Measurements from ENCODE around the gene SNED1.

The SNED1 gene

DNA sequence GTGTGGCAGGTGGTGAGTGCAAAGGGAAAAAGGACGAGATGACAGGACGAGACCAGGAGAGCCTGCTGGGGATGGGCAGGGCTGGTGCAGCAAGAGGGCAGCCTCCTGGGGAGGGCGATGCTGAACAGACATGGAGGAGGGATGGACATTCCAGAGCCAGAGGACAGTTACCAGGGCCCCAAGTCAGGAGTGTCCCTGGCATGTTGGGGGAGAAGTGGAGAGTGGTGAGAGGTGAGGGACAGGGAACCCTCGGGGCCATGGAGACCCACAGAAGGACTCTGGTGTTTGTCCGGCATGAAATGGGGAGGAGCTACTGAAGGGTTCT is 84.6 kb downstream of the SNED1 start:
- TF ChIP-seq POLR2AphosphoS5 (IDR thresholded peaks at IDR 0.05; ENCODE audit: low read depth, low read length), result no peak
- TF ChIP-seq FOXP2 (optimal IDR thresholded peaks at IDR 0.05; ENCODE audit: borderline replicate concordance, extremely low read depth, extremely low read length, insufficient read depth), result no peak
- TF ChIP-seq, protein P1, sequence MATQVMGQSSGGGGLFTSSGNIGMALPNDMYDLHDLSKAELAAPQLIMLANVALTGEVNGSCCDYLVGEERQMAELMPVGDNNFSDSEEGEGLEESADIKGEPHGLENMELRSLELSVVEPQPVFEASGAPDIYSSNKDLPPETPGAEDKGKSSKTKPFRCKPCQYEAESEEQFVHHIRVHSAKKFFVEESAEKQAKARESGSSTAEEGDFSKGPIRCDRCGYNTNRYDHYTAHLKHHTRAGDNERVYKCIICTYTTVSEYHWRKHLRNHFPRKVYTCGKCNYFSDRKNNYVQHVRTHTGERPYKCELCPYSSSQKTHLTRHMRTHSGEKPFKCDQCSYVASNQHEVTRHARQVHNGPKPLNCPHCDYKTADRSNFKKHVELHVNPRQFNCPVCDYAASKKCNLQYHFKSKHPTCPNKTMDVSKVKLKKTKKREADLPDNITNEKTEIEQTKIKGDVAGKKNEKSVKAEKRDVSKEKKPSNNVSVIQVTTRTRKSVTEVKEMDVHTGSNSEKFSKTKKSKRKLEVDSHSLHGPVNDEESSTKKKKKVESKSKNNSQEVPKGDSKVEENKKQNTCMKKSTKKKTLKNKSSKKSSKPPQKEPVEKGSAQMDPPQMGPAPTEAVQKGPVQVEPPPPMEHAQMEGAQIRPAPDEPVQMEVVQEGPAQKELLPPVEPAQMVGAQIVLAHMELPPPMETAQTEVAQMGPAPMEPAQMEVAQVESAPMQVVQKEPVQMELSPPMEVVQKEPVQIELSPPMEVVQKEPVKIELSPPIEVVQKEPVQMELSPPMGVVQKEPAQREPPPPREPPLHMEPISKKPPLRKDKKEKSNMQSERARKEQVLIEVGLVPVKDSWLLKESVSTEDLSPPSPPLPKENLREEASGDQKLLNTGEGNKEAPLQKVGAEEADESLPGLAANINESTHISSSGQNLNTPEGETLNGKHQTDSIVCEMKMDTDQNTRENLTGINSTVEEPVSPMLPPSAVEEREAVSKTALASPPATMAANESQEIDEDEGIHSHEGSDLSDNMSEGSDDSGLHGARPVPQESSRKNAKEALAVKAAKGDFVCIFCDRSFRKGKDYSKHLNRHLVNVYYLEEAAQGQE (IDR thresholded peaks at IDR 0.05; ENCODE audit: insufficient read depth in 1 of 2, low read depth in 2 of 2, low read length in 2 of 2), result no peak
- no peak for TF ChIP-seq TAF1 (IDR thresholded peaks at IDR 0.05; ENCODE audit: borderline replicate concordance, insufficient read depth, low read length)
- TF ChIP-seq SIN3A (IDR thresholded peaks at IDR 0.05; ENCODE audit: borderline replicate concordance, insufficient read depth, low read length), result no peak

DNA sequence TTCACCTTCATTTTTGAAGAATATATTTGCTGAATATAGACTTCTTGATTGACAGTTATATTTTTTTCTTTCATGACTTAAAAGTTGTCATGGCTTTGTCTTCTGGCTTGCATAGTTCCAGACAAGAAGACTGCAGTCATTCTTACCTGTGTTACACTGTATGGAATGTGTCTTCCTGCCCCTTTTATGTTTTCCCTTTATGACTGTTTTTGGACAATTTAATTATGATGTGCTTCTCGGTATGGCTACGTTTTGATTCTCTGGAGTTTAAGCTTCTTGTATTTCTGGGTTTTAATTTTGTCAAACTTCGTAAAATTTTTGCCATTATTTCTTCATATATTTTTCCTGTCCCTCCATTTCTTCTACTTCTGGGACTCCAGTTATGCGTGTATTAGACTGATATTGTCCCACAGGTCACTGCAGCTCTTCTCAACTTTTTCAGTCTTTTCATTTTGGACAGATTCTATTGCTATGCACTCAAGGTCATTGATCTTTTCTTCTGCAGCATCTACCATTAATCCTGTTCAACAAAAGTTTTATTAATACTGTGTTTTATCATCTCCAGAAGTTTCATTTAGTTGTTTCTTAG is 86.5 kb downstream of the SNED1 start:
- no peak for TF ChIP-seq POLR2AphosphoS5 (IDR thresholded peaks at IDR 0.05; ENCODE audit: low read depth, low read length)
- no peak for TF ChIP-seq FOXP2 (optimal IDR thresholded peaks at IDR 0.05; ENCODE audit: borderline replicate concordance, extremely low read depth, extremely low read length, insufficient read depth)
- TF ChIP-seq SIN3A (IDR thresholded peaks at IDR 0.05; ENCODE audit: borderline replicate concordance, insufficient read depth, low read length), result no peak
- TF ChIP-seq TAF1 (IDR thresholded peaks at IDR 0.05; ENCODE audit: borderline replicate concordance, insufficient read depth, low read length), result no peak
- TF ChIP-seq, protein P1 (IDR thresholded peaks at IDR 0.05; ENCODE audit: insufficient read depth in 1 of 2, low read depth in 2 of 2, low read length in 2 of 2), result no peak

DNA sequence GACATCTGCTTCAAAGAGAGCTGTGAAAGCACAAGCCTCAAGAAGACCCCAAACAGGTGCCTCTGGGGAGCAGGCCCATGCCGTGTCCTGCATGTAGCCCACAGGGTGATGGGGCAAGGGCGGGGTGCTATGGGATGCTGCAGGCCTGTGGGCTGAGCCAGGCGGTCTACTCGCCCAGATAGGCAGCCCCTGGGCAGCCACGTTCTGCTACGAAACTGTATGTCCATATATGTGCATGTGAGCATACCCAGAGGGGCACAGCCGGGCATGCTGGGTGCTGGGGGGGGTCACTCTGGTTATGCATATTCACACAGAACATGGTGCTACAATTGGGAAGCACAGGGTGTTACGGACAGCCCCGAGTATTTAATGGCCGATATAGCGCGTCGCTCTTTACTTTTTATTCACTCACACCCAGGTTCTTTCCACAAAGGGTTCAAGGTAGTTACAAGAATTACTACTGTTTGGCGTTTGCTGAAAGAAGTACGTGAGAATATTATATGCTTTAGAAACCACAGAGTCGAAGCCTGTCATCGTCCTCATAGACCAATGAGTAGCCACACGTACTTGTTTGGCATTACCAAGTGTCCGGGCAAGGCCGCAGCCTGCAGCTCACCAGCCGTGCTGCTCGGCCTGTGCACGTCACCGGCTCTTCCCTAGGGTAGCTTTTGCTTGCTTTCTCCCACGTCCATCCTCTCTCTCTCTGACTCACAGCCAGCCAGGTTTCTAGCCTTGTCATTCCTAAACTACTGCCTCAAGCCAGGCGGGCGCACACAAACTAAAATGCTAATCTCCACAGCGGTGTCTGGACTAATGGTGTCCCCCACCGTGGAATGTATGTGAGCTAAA is 89.2 kb downstream of the SNED1 start:
- no peak for TF ChIP-seq POLR2AphosphoS5 (IDR thresholded peaks at IDR 0.05; ENCODE audit: low read depth, low read length)
- TF ChIP-seq, protein P1 (IDR thresholded peaks at IDR 0.05; ENCODE audit: insufficient read depth in 1 of 2, low read depth in 2 of 2, low read length in 2 of 2), result no peak
- TF ChIP-seq FOXP2 (optimal IDR thresholded peaks at IDR 0.05; ENCODE audit: borderline replicate concordance, extremely low read depth, extremely low read length, insufficient read depth), result no peak
- TF ChIP-seq SIN3A (IDR thresholded peaks at IDR 0.05; ENCODE audit: borderline replicate concordance, insufficient read depth, low read length), result no peak
- no peak for TF ChIP-seq TAF1 (IDR thresholded peaks at IDR 0.05; ENCODE audit: borderline replicate concordance, insufficient read depth, low read length)

DNA sequence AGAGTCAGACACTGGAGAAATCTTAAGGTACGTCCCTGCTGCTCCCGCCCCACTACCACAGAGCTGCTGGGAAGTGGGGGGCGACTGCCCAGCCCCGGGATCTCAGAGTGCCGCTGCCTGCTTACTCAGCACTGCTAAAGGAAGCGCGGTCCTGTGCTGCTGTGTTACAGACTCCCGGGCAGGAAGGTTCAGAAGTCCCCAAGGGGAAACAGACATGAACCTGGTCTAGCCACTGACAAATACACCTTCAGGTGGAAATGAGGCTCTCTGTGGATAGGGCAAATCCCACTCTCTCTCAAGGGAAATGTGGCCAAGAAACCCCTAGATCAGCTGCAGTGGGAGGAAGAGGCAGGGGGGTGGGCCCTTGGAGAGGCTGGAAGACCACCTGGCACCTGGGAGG is 90.0 kb downstream of the SNED1 start:
- TF ChIP-seq, protein P1 (IDR thresholded peaks at IDR 0.05; ENCODE audit: insufficient read depth in 1 of 2, low read depth in 2 of 2, low read length in 2 of 2), result no peak
- no peak for TF ChIP-seq FOXP2 (optimal IDR thresholded peaks at IDR 0.05; ENCODE audit: borderline replicate concordance, extremely low read depth, extremely low read length, insufficient read depth)
- no peak for TF ChIP-seq SIN3A (IDR thresholded peaks at IDR 0.05; ENCODE audit: borderline replicate concordance, insufficient read depth, low read length)
- no peak for TF ChIP-seq TAF1 (IDR thresholded peaks at IDR 0.05; ENCODE audit: borderline replicate concordance, insufficient read depth, low read length)
- TF ChIP-seq POLR2AphosphoS5 (IDR thresholded peaks at IDR 0.05; ENCODE audit: low read depth, low read length), result no peak
